RWPE2 (cell line): ENCODE data around the gene TMEM187.

Experiments
- ATAC-seq: fragments of 200-7000 bp; cut with Tn5 transposase; 3 replicates; pipeline ENCODE4 v1.9.1; 2021; ENCODE audit warnings: low read depth
- DNase-seq: peaks from one replicate; pipeline ENCODE4 v3.0.0-alpha.2; 2020; ENCODE audit warnings: low spot score
- H3K27ac ChIP-seq: fragments of 450-650 bp; 2 replicates; pipeline ENCODE4 v1.5.1; 2017; ENCODE audit warnings: mild to moderate bottlenecking; ENCODE audit not compliant: poor library complexity, severe bottlenecking
- H3K27me3 ChIP-seq: fragments of 250-450 bp; sonication (Bioruptor Pico); 2 replicates; pipeline ENCODE4 v1.5.1; 2021; ENCODE audit warnings: mild to moderate bottlenecking, moderate library complexity; ENCODE audit not compliant: insufficient read depth, poor library complexity, severe bottlenecking
- H3K36me3 ChIP-seq: fragments of 250-450 bp; sonication (Bioruptor Pico); 2 replicates; pipeline ENCODE4 v1.5.1; 2020; ENCODE audit warnings: low read depth, mild to moderate bottlenecking, moderate library complexity
- H3K4me1 ChIP-seq: fragments of 250-450 bp; sonication (Bioruptor Pico); 2 replicates; pipeline ENCODE4 v1.5.1; 2021; ENCODE audit warnings: mild to moderate bottlenecking, moderate library complexity; ENCODE audit not compliant: insufficient read depth, poor library complexity, severe bottlenecking
- H3K4me3 ChIP-seq: fragments of 250-450 bp; sonication (Bioruptor Pico); 2 replicates; pipeline ENCODE4 v1.5.1; 2021; ENCODE audit warnings: mild to moderate bottlenecking, moderate library complexity; ENCODE audit not compliant: severe bottlenecking
- H3K9me3 ChIP-seq: fragments of 250-450 bp; sonication (Bioruptor Pico); 2 replicates; pipeline ENCODE4 v1.5.1; 2021; ENCODE audit warnings: mild to moderate bottlenecking, moderate library complexity; ENCODE audit not compliant: severe bottlenecking
- CTCF ChIP-seq: fragments of 450-650 bp; IDR thresholded peaks from one replicate; pipeline ENCODE4 v1.5.1; 2017; ENCODE audit warnings: mild to moderate bottlenecking, moderate library complexity; ENCODE audit not compliant: poor library complexity, severe bottlenecking

TMEM187 gene

GRCh38 chrX:153958605-153959004 lies 13.9 kb upstream of the TMEM187 start:
- Histone ChIP-seq H3K27me3 (no peaks in the 10 kb centered on the region), H3K4me1 (no peaks in the 10 kb centered on the region), H3K9me3 (no peaks in the 10 kb centered on the region), H3K4me3 (no peak overlapping the region), H3K36me3 (peaks cover 61% of the 10 kb centered on the region), H3K27ac (no peak overlapping the region)
- no peak for TF ChIP-seq CTCF
- DNase-seq, result no peak
- no peak for ATAC-seq

GRCh38 chrX:153959649-153960048 lies 12.9 kb upstream of the TMEM187 start:
- Histone ChIP-seq H3K36me3 (peaks cover 56% of the 10 kb centered on the region), H3K27me3 (no peaks in the 10 kb centered on the region), H3K27ac (no peak overlapping the region), H3K4me1 (no peaks in the 10 kb centered on the region), H3K4me3 (no peak overlapping the region), H3K9me3 (no peaks in the 10 kb centered on the region)
- DNase-seq (no peak), ATAC-seq (no peak)
- no peak for TF ChIP-seq CTCF

- H3K36me3 ChIP-seq, result peaks cover 56% of the 10 kb centered on the region
- no peak for DNase-seq
- no peaks in the 10 kb centered on the region for H3K4me1 ChIP-seq
- no peaks in the 10 kb centered on the region for H3K9me3 ChIP-seq
- H3K27me3 ChIP-seq, result no peaks in the 10 kb centered on the region
- no peak overlapping the region for H3K27ac ChIP-seq
- TF ChIP-seq CTCF, result no peak
- H3K4me3 ChIP-seq, result no peak overlapping the region
- ATAC-seq, result no peak
Measured at GRCh38 chrX:153960077-153960476, 12.5 kb upstream of the TMEM187 start.

- peaks cover 56% of the 10 kb centered on the region for H3K36me3 ChIP-seq
- DNase-seq (no peak), ATAC-seq (no peak)
- no peaks in the 10 kb centered on the region for H3K27me3 ChIP-seq
- H3K4me3 ChIP-seq, result no peak overlapping the region
- H3K27ac ChIP-seq, result no peak overlapping the region
- no peaks in the 10 kb centered on the region for H3K9me3 ChIP-seq
- H3K4me1 ChIP-seq, result no peaks in the 10 kb centered on the region
- TF ChIP-seq CTCF, result no peak
Measured at GRCh38 chrX:153960786-153961185, 11.8 kb upstream of the TMEM187 start.

GRCh38 chrX:153961292-153961691 lies 11.3 kb upstream of the TMEM187 start:
- TF ChIP-seq CTCF, result no peak
- peaks cover 52% of the 10 kb centered on the region for H3K36me3 ChIP-seq

More at GRCh38 chrX:153961292-153961691, 11.3 kb upstream of the TMEM187 start:
- Histone ChIP-seq H3K4me3 (no peak overlapping the region), H3K9me3 (no peaks in the 10 kb centered on the region), H3K27ac (no peak overlapping the region), H3K4me1 (no peaks in the 10 kb centered on the region), H3K27me3 (no peaks in the 10 kb centered on the region)
- ATAC-seq (no peak), DNase-seq (no peak)
